Cerebellar nuclear complex (tissue), 1 donor: ENCODE results near the gene SRSF7.
"Not testable (repeated sequence)": the region's sequence is repeated elsewhere in the genome, so short reads cannot be mapped to it uniquely, and the experiment has no call there.

Source experiments
- DNase-seq, 2 experiments: peaks; one replicate each; lab custom pipeline; 2025; lab: John Stamatoyannopoulos, UW

Gene SRSF7

GRCh38 chr2:38731684-38732221 lies 19.4 kb downstream of the SRSF7 start:
- no peak for DNase-seq

GRCh38 chr2:38731090-38731489 lies 20.1 kb downstream of the SRSF7 start:
- no peak for DNase-seq

- DNase-seq, result no peak
Observed at GRCh38 chr2:38728694-38729093, 22.5 kb downstream of the SRSF7 start.

GRCh38 chr2:38727661-38728060 lies 23.5 kb downstream of the SRSF7 start:
- DNase-seq, result no peak

GRCh38 chr2:38723173-38723572 lies 28.0 kb downstream of the SRSF7 start:
- no peak for DNase-seq

GRCh38 chr2:38722271-38723061 lies 28.7 kb downstream of the SRSF7 start:
- DNase-seq, result no peak

GRCh38 chr2:38720613-38721241 lies 30.4 kb downstream of the SRSF7 start:
- peak; percentile 61 to 84 for DNase-seq

- DNase-seq, result no peak
Observed at GRCh38 chr2:38719706-38720105, 31.5 kb downstream of the SRSF7 start.

- no peak for DNase-seq
Observed at GRCh38 chr2:38718601-38719000, 32.6 kb downstream of the SRSF7 start.

- no peak for DNase-seq
Observed at GRCh38 chr2:38716185-38716584, 35.0 kb downstream of the SRSF7 start.

GRCh38 chr2:38714941-38715340 lies 36.2 kb downstream of the SRSF7 start:
- DNase-seq, result not testable (repeated sequence)

- no peak for DNase-seq
Observed at GRCh38 chr2:38713338-38713737, 37.8 kb downstream of the SRSF7 start.

- DNase-seq, result no peak
Observed at GRCh38 chr2:38712871-38713270, 38.3 kb downstream of the SRSF7 start.

GRCh38 chr2:38712413-38712812 lies 38.7 kb downstream of the SRSF7 start:
- no peak for DNase-seq

GRCh38 chr2:38711558-38711957 lies 39.6 kb downstream of the SRSF7 start:
- no peak for DNase-seq

- no peak for DNase-seq
Observed at GRCh38 chr2:38709567-38710194, 41.5 kb downstream of the SRSF7 start.

- no peak for DNase-seq
Observed at GRCh38 chr2:38708900-38709566, 42.1 kb downstream of the SRSF7 start.

- not testable (repeated sequence) for DNase-seq
Observed at GRCh38 chr2:38708491-38708890, 42.7 kb downstream of the SRSF7 start.

GRCh38 chr2:38706846-38707345 lies 44.3 kb downstream of the SRSF7 start:
- no peak for DNase-seq

- no peak for DNase-seq
Observed at GRCh38 chr2:38704664-38705063, 46.5 kb downstream of the SRSF7 start.

- DNase-seq, result not testable (repeated sequence)
Observed at GRCh38 chr2:38703336-38703735, 47.8 kb downstream of the SRSF7 start.

- DNase-seq, result no peak
Observed at GRCh38 chr2:38702413-38702812, 48.7 kb downstream of the SRSF7 start.
